DMS153 (cell line): Measurements from ENCODE around the gene DNAL4.

ENCODE experiments used
- DNase-seq: peaks from one replicate; lab custom pipeline; 2025; lab: John Stamatoyannopoulos, UW

Gene DNAL4

DNA sequence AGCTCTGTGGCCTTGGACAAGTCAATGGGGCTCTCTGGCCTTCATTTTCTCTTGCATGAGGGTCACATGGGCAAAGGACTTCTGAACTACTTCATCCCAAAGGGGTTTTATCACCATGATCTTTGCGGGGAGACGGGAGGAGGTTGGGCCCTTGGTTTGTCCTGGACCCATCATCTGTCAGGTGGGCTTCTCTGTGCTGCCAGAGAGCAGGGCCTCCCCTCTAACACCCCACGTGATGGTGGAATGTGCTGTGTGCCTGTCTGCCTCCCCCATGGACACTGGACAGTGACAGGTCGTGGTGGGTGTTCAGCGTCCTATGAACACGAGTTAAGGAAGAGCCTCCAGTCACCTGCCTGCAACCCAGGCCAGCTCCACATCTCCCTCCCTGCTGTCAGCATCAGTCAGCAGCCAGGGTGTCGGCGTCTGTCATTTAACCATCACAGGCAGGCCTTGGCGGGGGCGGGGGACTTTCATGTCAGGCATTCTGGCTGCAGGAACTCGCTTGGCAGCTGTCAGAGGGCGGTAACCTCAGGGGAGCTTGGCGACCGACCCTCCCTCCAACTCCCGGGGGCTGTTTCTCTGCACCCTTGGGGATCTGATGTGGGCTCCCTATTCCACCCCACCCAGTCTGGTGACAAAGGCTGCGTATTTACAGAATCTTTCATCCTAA is 35.5 kb downstream of the DNAL4 start:
- no peak for DNase-seq

DNA sequence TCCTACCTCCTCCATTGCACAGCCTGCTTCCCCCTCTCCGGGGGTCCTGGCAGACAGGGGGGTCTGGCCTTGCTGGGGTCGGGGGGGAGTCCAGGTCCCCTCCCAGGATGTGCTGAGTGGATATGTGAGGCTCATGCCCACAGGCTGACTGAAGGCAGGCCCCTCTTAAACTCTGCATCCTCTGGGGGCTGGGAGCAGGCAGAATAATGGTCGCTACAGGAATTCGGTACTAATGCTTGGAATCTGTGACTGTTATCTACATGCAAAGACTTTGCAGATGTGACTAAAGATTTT is 36.5 kb downstream of the DNAL4 start:
- DNase-seq, result no peak

DNA sequence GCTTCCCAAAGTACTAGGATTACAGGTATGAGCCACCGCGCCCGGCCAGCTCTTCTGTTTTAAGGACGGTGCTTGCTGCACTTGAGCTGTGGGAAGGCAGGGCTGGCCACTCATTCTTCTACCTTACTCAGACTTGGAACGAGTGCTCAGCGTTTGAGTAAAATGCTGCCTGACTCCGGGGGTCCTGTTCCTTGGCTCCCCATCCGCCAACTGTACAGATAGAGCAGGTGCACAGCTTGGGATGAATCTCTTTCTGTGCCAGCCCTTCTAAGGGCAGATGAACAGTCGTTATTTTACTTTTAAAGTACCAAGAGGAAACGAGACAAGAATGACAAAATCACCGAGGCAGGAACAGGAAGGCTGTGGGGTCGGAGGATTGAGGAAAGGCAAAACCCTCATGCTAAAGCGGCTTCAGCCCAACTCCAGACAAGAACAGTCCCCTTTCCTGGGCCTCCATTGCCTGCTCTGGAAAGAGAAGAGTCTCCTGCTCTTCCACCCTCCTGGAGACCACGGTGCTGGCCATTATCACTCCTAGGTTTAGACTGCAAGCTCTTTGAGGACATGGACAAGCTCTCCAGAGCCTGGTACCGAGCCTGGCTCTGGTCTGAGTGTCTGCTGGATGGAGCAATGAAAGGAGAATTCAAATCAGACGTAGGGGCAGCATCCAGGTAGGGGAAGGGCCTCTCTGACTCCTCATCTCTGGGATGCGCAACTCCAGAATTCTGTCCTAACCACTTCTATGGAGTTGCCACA is 37.1 kb downstream of the DNAL4 start:
- no peak for DNase-seq

DNA sequence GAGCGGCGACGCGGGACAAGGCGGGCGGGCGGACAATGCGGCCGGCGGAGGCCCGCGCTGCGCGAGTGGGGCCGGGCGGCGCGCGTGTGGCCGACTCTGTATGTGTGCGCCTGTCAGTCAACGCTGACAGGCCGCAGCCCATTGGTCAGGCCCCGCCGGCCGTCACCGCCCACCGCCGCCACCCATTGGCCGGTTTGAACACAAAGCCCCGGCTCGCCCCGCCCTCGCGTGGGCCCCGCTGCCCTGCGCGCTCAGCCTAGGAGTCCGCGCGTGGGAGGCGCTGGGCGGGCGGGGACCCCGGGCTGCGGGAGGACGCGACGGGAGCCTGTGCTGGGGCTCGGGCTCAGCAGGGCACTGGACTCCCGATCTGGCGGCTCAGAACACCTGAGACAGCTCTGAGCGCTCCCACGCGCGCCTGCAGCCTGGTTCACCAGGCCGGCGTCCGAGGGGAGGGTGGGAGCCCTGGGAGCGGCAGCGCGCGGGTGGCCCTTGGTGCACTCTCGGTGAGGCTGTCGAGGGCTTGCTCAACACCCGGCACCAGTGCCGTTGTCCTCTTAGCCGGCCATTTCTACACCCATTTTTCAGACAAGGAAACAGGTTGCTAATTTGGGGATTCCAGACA is 37.9 kb downstream of the DNAL4 start, which contains the start of gene SUN2:
TSS of gene SUN2 (minus strand) at position 88 of the 622 bp plus-strand sequence. CDS start 3,370 bp downstream, outside the sequence.
- DNase-seq, result peak; percentile 53

DNA sequence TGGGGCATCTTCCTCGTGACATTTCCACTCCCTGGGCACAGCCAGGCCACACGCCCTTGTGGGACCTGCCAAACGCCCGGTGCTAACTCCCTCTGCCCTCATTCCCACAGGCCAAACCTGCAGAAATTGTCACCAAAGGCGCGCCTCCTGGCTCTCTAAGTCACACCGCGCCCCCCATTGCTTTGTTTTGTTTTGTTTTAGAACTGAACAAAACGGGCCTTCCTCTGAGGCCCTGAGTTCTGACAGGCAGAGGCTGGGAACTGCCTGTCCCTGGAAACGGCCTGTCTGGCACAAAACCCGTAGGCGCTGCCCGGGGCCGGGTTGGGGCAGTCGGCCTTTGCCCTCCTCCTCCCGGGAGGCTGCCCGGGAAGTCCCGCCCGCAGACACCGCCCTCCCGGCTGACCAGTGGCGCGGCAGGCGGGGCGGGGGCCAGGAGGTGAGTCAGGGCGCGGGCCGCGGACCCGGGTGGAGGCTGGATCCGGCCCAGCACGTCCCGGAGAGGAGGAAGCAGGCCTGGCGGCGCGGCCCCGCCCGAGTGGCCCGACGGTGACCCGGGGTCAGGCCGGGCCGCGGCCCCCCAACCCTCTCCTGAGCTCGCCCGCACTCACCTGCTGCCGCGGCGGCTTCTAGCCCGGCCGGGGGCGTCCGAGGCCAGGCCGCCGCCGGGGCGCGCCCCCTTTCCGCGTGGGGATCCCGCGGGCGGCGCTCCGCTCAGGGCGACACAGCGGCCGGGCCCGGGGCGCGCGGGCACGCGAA is 38.6 kb downstream of the DNAL4 start:
- no peak for DNase-seq

DNA sequence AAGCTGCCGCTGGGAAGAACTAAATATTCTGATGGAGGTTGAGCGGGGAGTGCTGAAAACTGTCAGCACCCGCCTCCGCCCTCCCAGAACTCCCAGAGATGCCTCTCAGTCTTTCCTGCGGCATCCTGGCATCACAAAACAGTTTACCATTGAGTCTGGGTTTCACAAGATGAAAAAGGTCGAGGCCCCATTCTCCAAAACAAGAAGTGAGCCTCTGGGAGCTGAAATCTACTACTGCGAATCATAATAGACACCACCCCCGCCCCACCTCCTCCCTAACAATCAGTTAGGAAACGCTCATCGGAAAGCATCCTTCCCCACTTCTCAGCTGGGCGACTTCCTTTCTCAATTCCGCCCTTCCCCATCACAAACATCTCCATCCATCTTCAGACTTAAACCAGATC is 39.2 kb downstream of the DNAL4 start:
- DNase-seq, result no peak

DNA sequence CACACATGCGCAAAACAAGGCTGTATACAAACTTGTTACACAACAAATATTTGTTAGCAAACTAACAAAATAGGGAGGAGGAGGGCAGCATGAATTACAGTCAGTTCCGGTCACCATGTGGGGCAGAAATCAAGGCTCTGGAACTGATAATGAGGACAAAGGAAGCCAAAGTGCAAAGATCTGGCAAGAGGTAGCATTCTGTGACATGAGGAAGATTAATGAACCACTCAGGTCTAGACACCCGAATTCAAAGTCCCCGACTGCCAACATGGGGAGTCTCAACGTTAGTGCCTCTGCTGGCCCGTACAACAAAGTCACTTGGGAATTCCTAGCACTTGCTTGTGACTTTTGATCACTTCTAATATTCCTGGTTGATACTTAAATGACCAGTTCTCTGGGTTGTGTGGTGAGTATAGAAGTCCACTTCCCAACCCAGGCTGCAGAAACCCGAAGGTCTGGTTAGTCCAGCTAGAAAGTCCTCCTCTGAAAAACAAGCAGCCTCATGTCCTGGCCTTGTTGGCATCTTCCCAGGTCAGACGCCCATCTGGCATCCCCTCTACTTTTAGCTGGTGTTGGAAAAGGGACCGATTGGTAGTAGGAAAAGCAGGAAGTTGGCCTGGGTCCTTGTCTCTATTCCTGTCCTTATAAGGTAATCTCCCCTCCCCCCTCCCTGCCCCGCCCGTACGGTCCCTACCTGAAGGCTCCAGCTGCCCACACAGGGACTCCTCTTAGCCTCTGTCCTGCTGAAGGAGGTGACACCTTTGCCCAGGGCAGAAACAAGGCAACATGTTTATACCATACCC is 39.8 kb downstream of the DNAL4 start:
- DNase-seq, result peak; percentile 79

DNA sequence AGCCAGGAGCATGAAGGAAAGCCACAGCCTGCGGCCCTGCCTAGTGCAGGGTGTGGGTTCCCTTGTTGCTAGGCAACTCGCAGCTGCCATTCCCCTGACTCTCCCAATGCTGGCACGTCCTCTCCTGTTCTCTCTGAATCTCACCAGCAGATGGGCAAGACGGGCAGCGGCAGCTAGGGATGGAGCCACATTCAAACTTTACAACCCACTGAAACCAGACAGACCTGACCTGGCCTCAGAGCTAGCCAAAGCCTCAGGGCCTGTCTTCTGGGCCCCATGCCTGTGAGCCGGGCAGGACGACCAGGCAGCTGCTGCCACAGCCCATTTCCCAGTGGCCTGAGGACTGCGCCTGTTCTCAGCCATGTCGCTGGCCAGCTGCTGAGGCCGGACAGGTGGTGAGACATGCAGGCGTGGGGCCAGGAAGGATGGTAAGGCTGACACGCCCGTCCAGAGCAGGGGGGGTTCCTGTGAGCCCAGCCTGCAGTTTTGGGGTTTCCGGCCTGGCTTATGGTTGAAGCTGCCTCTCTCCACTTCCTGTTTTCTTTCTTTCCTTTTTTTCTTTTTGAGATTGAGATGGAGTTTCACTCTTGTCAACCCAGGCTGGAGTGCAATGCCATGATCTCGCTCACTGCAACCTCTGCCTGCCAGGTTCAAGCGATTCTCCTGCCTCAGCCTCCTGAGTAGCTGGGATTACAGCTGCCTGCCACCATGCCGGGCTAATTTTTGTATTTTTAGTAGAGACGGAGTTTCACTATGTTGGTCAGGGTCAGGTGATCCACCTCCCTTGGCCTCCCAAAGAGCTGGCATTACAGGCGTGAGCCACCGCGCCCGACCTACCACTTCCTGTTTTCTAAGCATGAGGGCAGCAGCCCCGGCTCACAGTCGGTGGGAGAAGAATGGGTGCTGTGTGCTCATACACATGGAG is 42.3 kb downstream of the DNAL4 start:
- no peak for DNase-seq

DNA sequence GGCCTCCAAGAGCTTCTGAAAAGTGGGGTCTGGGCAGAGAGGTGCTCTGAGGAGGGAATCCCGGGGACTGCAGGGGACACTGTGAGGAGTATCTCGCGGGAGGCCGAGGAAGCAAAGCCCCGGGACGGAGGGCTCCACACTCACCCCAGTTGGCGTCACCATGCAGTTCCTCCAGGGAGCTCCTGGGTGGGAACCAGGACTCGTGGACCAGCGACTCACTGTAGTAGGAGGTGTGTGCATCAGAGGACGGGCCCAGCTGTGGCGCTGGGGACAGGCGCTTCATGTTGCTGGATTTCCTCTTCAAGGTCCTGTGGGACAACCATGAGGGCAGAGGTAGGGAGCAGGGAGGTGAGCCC is 42.9 kb downstream of the DNAL4 start:
- DNase-seq, result no peak

DNA sequence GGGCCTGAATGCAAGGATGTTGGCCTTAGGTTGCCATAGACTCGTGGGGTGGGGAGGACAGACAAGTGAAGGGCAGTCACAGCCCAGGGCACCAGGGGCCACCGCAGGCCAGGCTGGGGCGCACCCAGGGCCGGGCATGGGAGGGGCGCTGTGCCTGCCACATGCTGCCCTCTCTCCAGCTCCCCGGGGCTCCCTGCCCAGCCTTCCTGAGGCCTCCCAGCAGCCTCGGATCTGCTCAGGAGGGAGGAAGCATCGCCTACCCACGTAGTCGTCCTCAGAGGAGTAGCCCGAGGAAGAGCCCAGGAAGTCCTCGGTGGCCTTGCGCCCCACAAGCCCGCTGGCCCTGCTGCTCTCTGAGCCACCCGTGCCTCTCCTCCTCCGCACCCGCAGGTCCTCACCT is 43.3 kb downstream of the DNAL4 start:
- no peak for DNase-seq

DNA sequence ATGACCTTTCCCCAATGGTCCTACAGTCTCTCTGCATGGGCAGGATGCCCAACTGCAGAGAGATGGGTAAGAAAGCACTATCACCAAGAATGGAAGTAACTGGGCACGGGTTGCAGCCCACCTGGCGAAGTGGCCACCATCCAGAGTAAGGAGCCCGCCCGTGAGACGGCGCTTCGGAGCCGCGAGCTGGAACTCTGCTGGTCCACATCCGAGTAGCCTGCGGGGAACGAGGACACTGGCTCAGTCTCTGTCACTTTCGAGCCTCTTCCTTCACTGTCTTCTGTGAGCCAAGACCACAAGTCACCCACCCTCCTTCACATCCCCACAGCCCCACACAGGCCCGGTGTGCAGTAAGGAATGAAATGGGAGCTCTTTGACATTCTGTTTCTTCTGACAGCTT is 43.8 kb downstream of the DNAL4 start:
- DNase-seq, result no peak

DNA sequence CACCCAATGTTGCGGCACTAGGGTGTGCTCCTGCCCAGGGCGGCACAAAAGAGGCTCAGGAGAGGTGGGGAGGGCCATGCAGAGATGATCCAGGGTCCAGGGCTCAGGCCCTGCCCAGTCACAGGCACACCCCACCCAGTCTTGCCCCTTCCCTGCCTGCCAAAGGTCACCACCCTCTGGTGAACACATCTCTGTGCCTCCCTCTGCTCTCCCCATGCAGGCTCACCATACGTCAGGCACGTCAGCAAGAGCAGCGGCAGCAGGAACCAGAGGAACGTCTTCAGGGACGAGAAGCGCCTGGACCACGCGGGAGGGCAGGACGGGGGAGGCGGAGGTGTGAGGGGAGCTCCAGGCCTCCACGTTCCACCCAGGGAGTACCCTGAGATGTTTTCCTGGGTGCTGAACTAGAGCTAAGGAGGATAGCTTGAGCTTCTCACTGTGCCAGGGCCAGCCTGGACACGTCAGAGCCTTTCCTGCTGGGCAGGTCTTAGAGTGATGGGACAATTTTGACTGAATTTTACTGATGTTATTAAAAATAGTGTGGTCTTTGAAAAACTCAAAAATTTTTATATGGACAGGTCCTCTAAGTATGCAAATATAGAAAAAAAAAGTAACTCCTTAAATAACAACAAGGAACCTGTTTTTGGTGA is 45.3 kb downstream of the DNAL4 start:
- DNase-seq, result no peak

DNA sequence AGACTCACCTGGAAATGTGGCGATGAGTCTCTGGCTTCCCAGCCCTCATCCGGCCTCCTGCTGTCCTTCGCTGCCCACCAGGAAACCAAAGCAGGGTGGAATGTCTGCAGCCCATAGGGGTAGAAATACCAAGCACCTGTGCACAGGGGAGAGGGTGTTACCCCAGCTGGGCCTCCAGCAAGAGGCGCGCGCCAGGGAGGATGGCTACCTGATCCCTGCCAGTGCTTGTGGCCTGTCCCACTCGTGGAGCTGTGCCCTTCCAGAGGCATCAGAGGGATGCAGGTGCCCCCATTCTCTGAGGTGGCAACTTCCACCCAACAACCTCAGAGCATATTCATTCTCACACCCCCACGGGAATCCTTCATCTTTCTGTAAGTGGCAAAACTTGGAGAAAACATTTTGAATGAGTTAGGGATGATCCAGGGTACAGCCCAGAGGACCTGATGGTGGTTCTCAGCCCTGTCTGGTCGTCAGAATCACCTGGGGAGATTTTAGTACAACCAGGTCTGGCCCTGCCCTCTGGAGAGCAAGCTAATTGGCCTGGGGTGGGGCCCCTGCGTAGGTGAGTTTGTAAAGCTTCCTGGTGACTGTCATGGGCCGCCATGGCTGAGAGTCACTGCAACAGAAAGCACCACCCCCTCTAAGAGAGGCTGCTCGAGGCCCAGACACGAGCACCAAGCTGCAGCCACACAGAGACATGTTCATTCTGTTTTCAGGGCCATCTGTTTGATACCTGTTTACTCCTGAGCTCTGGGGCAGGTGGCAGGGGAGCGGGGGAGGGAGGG is 48.1 kb downstream of the DNAL4 start:
- DNase-seq, result peak; percentile 86

DNA sequence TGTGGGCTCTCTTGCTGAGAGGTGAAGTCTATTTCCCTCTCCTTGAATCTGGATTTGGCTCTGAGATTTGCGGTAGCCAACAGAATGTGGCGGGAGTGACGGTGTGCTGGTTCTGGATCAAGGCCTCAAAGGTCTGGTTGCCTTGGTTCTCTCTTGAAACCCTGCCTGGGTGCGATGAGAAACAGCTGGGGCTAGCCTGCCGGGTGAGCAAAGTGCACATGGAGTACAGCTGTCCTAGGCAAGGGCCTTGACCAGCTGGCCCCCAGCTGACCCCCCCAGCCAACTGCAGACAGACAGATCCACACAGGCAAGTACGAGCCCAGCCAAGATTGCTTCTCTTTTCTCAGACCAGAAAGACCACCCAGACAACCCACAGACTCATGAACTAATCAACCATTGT is 49.0 kb downstream of the DNAL4 start:
- no peak for DNase-seq

DNA sequence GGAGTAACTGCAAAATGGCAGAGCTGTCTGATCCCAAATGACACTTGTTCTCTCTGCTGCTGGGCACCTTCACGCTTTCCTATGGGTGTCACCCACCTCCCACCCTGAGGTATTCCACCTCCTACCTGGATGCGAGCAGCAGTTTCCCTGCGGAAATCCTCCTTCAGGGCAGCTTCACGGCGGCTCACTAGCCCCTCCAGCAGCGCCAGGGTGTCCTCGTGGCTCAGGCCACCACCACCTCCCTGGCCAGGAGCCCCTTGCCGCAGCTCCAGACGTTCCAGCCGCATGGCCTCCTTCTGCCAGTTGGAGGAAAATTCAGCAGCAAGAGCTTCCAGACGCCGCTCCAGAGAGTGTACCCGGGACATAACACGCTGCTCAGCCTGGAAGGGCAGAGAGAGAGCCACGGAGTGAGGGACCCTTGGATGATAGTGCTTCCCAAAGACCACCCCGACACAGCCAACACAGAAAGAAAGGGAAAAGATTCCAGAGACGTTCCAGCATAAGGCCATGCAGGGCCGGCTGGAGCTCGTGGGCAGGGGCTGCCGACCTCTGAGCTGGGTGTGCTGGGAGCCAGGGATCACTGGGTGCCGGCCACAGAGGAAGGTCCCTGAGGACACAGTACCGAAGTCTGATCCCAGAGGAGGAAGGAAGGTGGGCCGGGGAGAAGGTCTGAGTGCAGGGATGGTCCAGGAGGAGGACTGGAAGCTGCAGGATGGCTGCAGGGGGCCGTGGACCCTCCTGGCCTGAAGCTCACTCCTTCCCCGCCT is 51.6 kb downstream of the DNAL4 start:
- DNase-seq, result no peak

DNA sequence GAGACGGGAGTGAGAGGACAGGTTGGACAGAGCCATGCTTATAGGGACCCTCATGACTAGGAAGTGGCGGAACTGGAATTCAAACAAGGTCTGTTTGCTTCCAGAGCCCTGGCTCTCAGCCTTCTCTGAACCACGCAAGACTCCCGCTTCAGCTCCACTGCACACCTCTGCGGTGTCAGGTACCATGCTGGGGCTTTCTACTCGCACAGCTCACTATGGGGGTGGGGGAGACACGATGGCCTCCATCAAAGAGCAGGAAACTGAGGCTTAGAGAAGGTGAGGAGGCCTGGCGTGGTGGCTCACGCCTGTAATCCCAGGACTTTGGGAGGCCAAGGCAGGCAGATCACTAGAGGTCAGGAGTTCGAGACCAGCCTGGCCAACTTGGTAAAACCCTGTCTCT is 52.4 kb downstream of the DNAL4 start:
- no peak for DNase-seq

DNA sequence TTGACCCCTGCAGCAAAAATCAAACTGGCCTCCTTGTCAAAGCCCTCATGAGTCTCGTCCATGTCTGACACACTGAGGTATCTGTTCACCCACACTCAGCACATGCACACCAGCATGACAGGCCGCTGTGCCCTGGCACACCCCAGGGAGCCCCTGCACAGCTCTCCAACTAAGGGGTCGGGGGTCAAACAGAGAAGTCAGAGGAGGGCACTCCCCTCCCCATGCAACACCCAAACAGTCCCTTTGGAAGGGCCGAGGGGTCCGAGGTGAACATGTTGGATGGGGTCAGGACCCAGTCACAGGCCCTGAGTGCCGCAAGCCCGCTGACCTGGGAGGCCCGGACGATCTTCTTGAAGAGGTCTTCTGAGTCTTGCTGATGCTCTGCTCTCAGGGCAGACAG is 52.8 kb downstream of the DNAL4 start:
- no peak for DNase-seq

DNA sequence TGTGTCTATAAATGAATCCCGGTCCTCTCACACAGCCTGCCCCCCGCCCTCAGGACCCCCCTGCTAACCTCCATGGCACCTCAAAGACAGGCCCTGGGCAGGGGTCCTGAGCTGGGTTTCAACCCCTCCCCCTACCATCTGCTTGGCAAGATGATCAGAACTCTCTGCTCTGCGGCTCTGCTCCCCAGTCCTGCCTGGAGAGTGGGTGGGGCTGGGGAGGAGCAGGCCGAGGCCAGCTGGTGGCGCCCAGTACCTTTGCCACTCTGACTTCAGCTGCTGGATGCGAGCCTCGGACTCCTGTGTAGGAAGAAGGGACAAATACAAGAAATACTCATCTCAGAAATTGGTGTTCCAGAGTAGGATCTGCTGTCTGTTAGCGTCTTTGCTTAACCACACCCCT is 53.2 kb downstream of the DNAL4 start:
- no peak for DNase-seq
